Uterus (tissue), 4 donors: Measurements from ENCODE around the gene MAPKAPK2. TPM values are rescaled to one million over a fixed set of nuclear protein-coding genes. Genes with fewer than 3 reads are reported as not detected.

Experiments used
- DNase-seq, 2 donors: peaks; one replicate each; pipeline ENCODE4 v3.0.0-alpha.2; 2019 to 2020
- H3K27ac ChIP-seq, 2 donors: fragments of 200-600 bp; sonication (generic); 1 replicate in 1 of 2; 2 replicates in 1 of 2; pipeline ENCODE4 v1.5.1; 2016 to 2018
- H3K27me3 ChIP-seq, 2 donors: fragments of 200-600 bp; sonication (generic); one replicate each; pipeline ENCODE4 v1.5.1; 2018 to 2019; ENCODE audit warnings: control low read depth in 1 of 2
- H3K36me3 ChIP-seq, 2 donors: fragments of 200-600 bp; sonication (generic); one replicate each; pipeline ENCODE4 v1.5.1; 2019; ENCODE audit warnings: control low read depth in 1 of 2
- H3K4me1 ChIP-seq, 2 donors: fragments of 200-600 bp; sonication (generic); one replicate each; pipeline ENCODE4 v1.5.1; 2018 to 2019; ENCODE audit warnings: control low read depth in 1 of 2
- H3K4me3 ChIP-seq, 2 donors: fragments of 200-600 bp; sonication (generic); 1 replicate in 1 of 2; 2 replicates in 1 of 2; pipeline ENCODE4 v1.5.1; 2018 to 2019; ENCODE audit warnings: mild to moderate bottlenecking in 1 of 2
- H3K9me3 ChIP-seq, 2 donors: fragments of 200-600 bp; sonication (generic); one replicate each; pipeline ENCODE4 v1.5.1; 2019; ENCODE audit warnings: control low read depth in 1 of 2
- CTCF ChIP-seq, 4 experiments: fragments of 200-600 bp in 2 of 4; fragments of 450-650 bp in 2 of 4; sonication (generic) in 2 of 4; IDR thresholded peaks; one replicate each; pipeline ENCODE4 v1.5.1; 2016 to 2019; ENCODE audit warnings: antibody characterized with exemption in 4 of 4, mild to moderate bottlenecking in 2 of 4, moderate library complexity in 1 of 4
- POLR2A ChIP-seq, 2 donors: fragments of 450-650 bp; IDR thresholded peaks; one replicate each; pipeline ENCODE4 v1.6.1; 2016; ENCODE audit warnings: antibody characterized with exemption in 2 of 2, mild to moderate bottlenecking in 1 of 2, moderate library complexity in 1 of 2
- intact Hi-C: fragments of 100-400 bp; cut with DNase I; formaldehyde crosslinking; loops from one replicate; pipeline ENCODE4 v1.15.1; 2023; ENCODE audit warnings: low total_unique reads
- total RNA-seq, 4 donors: library from RNA; depleted of rRNA in 3 of 4; stranded (reverse); fragments of >200 nt in 3 of 4; gene quantifications; one replicate each; pipeline versions ENCODE4 v1.1.0 to v1.2.4, GENCODE V29; 2014 to 2023
- donor health status: DM: yes; HTN: yes; CAD: no.

MAPKAPK2 gene
- total RNA-seq, 4 donors from 2014 or later: 17.1 to 89.2 (median 27.4) TPM

GRCh38 chr1:206694171-206695124, 9.7 kb downstream of the MAPKAPK2 start:
- H3K36me3 ChIP-seq: no peaks in the 10 kb centered on the region
- TF ChIP-seq CTCF (IDR thresholded peaks at IDR 0.05) (no peak), POLR2A (IDR thresholded peaks at IDR 0.05) (no peak)
- no peak for DNase-seq
- no peaks in the 10 kb centered on the region for H3K9me3 ChIP-seq
- H3K4me1 ChIP-seq: peaks cover 12 to 13% of the 10 kb centered on the region in 2 donors
- H3K27me3 ChIP-seq: no peaks in the 10 kb centered on the region
- H3K27ac ChIP-seq: peak overlapping the region in 1 of 2 donors; percentile 61
- intact Hi-C loops: no loop called here
- H3K4me3 ChIP-seq: no peak overlapping the region

GRCh38 chr1:206695733-206696132, 11.0 kb downstream of the MAPKAPK2 start:
- Histone ChIP-seq H3K27ac (no peak overlapping the region), H3K36me3 (no peaks in the 10 kb centered on the region), H3K9me3 (no peaks in the 10 kb centered on the region), H3K4me3 (no peak overlapping the region), H3K4me1 (peaks cover 12 to 13% of the 10 kb centered on the region in 2 donors), H3K27me3 (no peaks in the 10 kb centered on the region)
- TF ChIP-seq CTCF (IDR thresholded peaks at IDR 0.05): no peak
- no peak for TF ChIP-seq POLR2A (IDR thresholded peaks at IDR 0.05)
- intact Hi-C loops: no loop called here
- no peak for DNase-seq

GRCh38 chr1:206696812-206697585, 12.3 kb downstream of the MAPKAPK2 start:
- Histone ChIP-seq H3K9me3 (no peaks in the 10 kb centered on the region), H3K4me3 (no peak overlapping the region), H3K4me1 (peaks cover 8 to 13% of the 10 kb centered on the region in 2 donors), H3K27ac (no peak overlapping the region), H3K27me3 (no peaks in the 10 kb centered on the region), H3K36me3 (no peaks in the 10 kb centered on the region)
- intact Hi-C loops: no loop called here
- TF ChIP-seq CTCF (IDR thresholded peaks at IDR 0.05): no peak
- TF ChIP-seq POLR2A (IDR thresholded peaks at IDR 0.05): no peak
- DNase-seq: no peak

GRCh38 chr1:206698011-206698410, 13.3 kb downstream of the MAPKAPK2 start:
- no peak for DNase-seq
- peaks cover 8 to 13% of the 10 kb centered on the region in 2 donors for H3K4me1 ChIP-seq
- TF ChIP-seq POLR2A (IDR thresholded peaks at IDR 0.05): no peak
- no peak for TF ChIP-seq CTCF (IDR thresholded peaks at IDR 0.05)
- intact Hi-C loops: no loop called here
- H3K27me3 ChIP-seq: no peaks in the 10 kb centered on the region
- H3K9me3 ChIP-seq: no peaks in the 10 kb centered on the region
- no peaks in the 10 kb centered on the region for H3K36me3 ChIP-seq
- H3K4me3 ChIP-seq: no peak overlapping the region
- no peak overlapping the region for H3K27ac ChIP-seq
